ES-I3 (cell line): ENCODE results near the gene TRMU.
A peak's percentile ranks its signal among the peaks of the same experiment; 100 is the strongest.

Source experiments
- H3K36me3 ChIP-seq: 2 replicates; pipeline ENCODE4 v1.6.1; 2013; ENCODE audit warnings: mild to moderate bottlenecking, low read length, control low read depth, moderate library complexity; ENCODE audit not compliant: insufficient read depth
- H3K4me1 ChIP-seq: 2 replicates; pipeline ENCODE4 v1.6.1; 2013; ENCODE audit warnings: mild to moderate bottlenecking, control low read depth, low read length; ENCODE audit not compliant: insufficient read depth
- H3K9ac ChIP-seq: 2 replicates; pipeline ENCODE4 v1.6.1; 2013; ENCODE audit warnings: low read depth, mild to moderate bottlenecking, low read length, moderate library complexity
- H3K9me3 ChIP-seq: 2 replicates; pipeline ENCODE4 v1.6.1; 2013; ENCODE audit warnings: mild to moderate bottlenecking, low read length, moderate library complexity; ENCODE audit not compliant: control insufficient read depth, insufficient read depth

TRMU gene

GRCh38 chr22:46318576-46318975 is 16.9 kb upstream of the TRMU start:
- Histone ChIP-seq H3K9ac (no peak overlapping the region), H3K4me1 (no peaks in the 10 kb centered on the region), H3K9me3 (no peaks in the 10 kb centered on the region), H3K36me3 (peaks cover 8% of the 10 kb centered on the region)

- no peak overlapping the region for H3K9ac ChIP-seq
- no peaks in the 10 kb centered on the region for H3K4me1 ChIP-seq
- H3K36me3 ChIP-seq: peaks cover 11% of the 10 kb centered on the region
- H3K9me3 ChIP-seq: no peaks in the 10 kb centered on the region
Observed at GRCh38 chr22:46319319-46319718, 16.2 kb upstream of the TRMU start.

DNA sequence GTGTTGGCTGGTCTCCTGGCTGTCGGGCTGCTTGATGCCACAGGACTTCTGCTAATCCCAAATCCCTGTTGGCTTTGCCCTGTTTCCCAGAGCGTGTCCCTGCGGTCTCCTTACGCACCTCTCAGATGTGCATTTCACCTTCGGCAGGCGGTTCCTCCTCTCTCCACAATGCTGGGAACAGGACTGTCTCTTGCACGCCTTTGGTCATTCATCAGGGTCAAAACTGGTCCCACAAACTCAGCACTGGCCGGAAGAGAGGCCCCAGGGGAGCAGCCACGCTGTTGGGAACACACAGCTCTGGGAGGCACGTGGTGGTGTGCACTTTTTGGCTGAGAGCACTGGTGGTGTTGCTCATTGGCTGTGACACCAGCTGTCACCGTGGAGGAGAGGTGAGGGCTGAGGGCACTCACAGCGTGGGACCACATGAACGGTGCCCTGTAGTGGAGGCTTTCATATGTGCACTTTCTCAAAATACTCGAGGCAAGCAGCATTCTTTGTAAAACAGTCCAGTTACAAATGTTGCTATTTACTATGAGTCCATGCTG is 15.3 kb upstream of the TRMU start:
- Histone ChIP-seq H3K36me3 (peaks cover 11% of the 10 kb centered on the region), H3K4me1 (no peaks in the 10 kb centered on the region), H3K9me3 (no peaks in the 10 kb centered on the region), H3K9ac (no peak overlapping the region)

DNA sequence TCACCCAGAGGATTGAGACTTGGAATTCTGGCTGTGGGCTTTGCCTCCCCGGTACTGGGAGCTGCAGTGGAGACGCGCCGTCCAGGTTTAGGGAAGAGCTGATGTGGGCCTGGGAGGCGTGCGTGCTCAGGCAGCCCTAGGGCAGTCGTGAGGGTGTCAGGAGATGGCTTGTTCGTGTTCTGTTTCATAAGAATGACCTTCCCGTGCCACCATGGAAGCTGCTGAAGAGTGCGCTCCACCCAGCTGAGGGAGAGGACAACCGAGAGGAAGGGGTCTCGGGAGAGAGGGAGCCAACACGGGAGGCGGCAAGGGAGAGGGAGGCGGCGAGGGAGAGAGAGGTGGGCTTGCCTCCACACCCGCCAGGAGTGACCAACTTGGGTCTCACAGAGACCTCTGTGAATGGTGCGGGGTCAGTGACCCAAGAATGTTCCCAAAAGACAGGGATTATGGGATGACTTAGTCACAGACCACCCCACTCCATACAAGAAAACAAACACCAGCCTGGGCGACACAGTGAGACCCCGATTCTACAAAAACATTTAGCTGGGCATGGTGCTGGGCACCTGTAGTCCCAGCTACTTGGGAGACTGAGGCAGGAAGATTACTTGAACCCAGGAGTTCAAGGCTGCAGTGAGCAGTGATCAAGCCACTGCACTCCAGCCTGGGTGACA is 14.7 kb upstream of the TRMU start:
- Histone ChIP-seq H3K4me1 (no peaks in the 10 kb centered on the region), H3K36me3 (peaks cover 15% of the 10 kb centered on the region), H3K9me3 (no peaks in the 10 kb centered on the region), H3K9ac (no peak overlapping the region)

DNA sequence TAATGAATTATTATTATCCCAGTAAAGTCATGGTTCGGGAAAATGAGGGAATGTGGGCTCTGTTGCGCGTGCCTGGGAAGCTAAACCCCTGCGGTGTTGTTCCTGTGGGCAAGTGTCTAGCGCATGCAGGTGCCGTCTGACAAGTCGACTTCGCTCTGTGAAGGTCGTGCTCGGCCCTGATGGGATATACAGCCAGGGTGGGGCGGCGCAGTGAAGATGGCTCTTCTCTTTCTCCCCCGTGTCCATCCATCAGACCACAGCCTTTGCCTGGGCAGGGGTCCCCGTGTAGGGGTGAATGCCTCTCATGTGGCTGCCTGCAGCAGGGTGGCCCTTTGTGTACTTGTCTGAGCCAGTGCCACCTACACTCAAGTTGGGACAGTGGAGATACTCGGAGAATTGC is 12.8 kb upstream of the TRMU start:
- Histone ChIP-seq H3K9me3 (no peaks in the 10 kb centered on the region), H3K9ac (no peak overlapping the region), H3K4me1 (no peaks in the 10 kb centered on the region), H3K36me3 (peaks cover 18% of the 10 kb centered on the region)

GRCh38 chr22:46323162-46323561 is 12.4 kb upstream of the TRMU start:
- peaks cover 18% of the 10 kb centered on the region for H3K36me3 ChIP-seq
- no peaks in the 10 kb centered on the region for H3K4me1 ChIP-seq
- no peaks in the 10 kb centered on the region for H3K9me3 ChIP-seq
- no peak overlapping the region for H3K9ac ChIP-seq

DNA sequence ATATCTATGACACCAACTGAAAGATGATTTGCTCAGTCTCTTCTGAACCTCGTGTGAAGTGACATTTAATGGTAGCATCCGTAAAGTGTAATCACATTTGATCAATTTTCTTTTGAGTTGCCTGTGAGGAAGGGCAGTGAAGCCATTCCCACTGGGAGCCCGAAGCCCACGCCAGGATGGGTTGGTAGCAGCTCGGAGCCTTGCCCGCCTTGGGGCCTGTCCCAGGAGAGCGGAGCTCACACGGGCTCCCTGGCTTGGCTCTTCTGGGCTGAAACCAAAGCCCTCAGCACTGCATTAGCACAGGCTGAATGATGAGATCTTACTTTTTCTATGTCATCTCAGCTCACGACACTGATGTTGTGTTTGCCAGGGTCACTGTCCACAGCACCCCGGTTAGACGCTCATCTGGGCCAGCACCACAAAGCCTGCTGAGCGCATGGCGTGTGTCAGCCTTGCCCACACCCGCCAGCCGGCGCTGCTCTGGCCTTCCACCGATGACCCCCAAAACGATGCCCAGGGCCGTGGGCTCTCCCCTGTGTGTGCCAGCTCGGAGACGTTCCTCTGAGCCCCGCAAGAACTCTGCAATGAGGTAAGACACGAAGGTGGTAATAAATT is 9.3 kb upstream of the TRMU start:
- Histone ChIP-seq H3K4me1 (no peaks in the 10 kb centered on the region), H3K36me3 (peaks cover 27% of the 10 kb centered on the region), H3K9ac (no peak overlapping the region), H3K9me3 (no peaks in the 10 kb centered on the region)

DNA sequence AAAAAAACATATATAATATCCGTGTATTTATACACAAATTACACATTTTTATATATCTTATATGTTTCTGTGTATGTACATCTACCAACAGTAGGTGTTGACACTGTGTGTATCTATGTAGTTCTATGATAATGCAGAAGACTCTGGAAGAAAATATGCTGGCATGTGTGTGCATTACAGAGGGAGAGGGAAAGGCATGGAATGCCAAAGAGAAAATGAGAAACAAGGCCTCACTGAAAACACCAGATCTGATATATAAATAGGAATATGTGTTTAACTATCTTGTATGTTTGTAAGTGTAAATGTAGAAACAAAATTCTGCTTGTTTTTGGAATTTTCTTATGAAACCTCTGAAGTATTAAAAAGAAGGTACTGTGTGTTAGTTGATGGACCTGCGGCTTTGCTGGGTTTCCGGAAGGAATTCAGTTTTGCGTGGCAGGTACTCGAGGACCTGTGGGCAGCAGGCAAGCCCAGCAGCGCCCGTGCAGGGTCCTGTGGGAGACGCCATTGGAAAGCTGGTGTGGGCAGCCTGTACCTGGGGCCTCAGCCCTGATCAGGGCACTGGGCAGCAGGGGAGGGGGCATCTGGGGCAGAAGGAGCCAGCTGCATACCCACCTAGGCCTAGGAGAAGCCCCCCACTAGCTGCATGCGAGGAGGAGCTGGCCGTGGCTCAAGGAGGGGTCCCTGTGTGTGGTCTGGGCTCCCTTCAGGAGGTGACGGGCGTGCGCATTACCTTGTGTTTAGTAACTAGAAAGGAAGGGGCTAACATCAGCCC is 7.6 kb upstream of the TRMU start:
- no peaks in the 10 kb centered on the region for H3K9me3 ChIP-seq
- H3K36me3 ChIP-seq: peaks cover 27% of the 10 kb centered on the region
- no peak overlapping the region for H3K9ac ChIP-seq
- no peaks in the 10 kb centered on the region for H3K4me1 ChIP-seq

DNA sequence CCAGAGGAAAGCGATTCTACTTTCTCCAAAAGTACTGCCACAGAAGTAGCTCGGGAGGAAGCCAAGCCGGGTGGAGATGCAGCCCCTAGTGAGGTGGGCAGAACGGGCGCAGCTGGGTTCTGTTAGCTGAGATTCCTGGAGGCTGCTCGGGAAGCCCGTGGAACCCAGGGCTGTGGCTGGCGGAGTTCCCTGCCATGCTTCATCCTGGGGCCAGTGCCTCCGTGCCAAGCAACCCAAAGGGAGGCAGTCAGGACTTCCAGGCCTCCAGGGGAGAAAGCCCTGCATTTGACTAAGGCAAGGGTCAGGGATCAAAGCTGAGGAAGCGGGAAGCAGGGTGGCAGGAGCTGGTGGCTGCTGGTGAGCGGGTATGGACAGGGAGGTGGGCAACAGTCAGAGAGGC is 6.7 kb upstream of the TRMU start:
- Histone ChIP-seq H3K9ac (no peak overlapping the region), H3K36me3 (peaks cover 27% of the 10 kb centered on the region), H3K9me3 (no peaks in the 10 kb centered on the region)

DNA sequence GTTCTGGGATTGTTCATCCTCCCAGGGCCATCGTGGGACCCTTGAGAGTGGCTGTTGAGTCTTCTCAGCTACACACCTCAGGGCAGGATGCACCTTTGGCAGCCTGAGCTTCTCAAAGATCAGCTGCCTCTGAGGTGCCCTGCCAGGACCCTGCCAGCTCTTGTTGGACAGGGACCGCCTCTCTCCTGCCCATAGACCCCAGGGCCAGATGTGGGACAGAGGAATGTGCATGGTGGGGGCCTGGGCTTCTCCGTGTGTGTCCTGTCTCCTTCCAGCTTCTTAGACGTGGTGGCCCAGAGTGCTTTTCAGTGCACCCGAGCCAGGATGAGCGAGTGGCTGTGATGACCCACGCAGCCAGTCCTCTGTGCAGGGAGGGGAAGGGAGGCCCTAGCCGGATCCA is 5.9 kb upstream of the TRMU start:
- Histone ChIP-seq H3K9me3 (no peaks in the 10 kb centered on the region), H3K36me3 (peaks cover 23% of the 10 kb centered on the region), H3K9ac (no peak overlapping the region), H3K4me1 (no peaks in the 10 kb centered on the region)

More for the DNA sequence above, 6.7 kb upstream of the TRMU start:
- no peaks in the 10 kb centered on the region for H3K4me1 ChIP-seq

GRCh38 chr22:46330426-46330825 is 5.1 kb upstream of the TRMU start:
- no peaks in the 10 kb centered on the region for H3K9me3 ChIP-seq
- no peaks in the 10 kb centered on the region for H3K4me1 ChIP-seq
- H3K36me3 ChIP-seq: peaks cover 23% of the 10 kb centered on the region
- H3K9ac ChIP-seq: no peak overlapping the region

GRCh38 chr22:46331496-46331895 is 4.0 kb upstream of the TRMU start:
- Histone ChIP-seq H3K9me3 (no peaks in the 10 kb centered on the region), H3K4me1 (no peaks in the 10 kb centered on the region), H3K9ac (no peak overlapping the region), H3K36me3 (peaks cover 13% of the 10 kb centered on the region)

DNA sequence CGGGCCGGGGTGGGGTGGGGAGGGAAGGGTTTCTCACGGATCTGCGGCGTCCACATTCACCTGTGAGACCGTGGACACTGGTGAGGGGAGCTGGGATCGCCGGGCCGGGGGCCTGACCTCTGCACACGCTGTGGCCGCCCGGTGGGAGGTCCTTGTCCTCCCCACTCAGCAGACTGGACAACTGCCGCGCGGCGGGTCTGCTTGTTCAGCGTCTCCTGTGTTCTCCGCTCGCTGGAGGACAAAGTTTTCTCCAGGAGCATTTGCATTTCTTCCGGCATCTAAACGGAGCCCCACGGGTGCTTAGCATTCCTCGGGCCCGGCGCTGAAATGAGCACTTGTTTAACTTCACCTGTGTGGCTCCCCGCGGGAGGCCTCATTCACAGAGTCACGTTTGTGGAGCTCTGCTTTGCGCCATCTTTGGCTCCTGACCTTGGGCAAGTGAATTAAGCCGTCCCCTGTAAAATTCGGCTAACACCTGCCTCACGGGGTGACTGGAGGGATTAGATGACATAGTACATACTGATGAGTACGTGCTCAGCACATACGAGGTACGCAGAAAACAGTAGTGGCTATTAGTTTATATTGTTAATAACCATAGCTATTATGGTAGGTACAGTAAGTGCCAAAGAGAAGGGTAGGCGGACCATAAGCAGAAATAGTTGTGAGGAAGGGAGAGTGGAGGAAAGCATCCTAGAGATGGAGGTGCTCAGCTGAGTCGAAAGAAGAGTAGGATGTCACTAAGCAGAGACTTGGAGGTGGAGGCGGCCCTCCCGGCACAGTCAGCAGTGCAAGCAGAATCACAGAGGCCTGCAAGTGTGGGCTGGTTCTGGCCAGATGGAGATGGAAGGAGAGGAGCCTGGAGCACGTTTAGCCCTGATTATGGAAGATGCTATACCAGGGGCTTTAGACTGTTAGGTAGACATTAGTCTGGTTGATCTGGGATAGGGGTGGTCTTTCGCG is 885 bp downstream of the TRMU start:
- Histone ChIP-seq H3K4me1 (no peaks in the 10 kb centered on the region; the same call in 1 of the 2 replicates), H3K9me3 (no peaks in the 10 kb centered on the region), H3K36me3 (peaks cover 13% of the 10 kb centered on the region), H3K9ac (peak overlapping the region; percentile 96)

DNA sequence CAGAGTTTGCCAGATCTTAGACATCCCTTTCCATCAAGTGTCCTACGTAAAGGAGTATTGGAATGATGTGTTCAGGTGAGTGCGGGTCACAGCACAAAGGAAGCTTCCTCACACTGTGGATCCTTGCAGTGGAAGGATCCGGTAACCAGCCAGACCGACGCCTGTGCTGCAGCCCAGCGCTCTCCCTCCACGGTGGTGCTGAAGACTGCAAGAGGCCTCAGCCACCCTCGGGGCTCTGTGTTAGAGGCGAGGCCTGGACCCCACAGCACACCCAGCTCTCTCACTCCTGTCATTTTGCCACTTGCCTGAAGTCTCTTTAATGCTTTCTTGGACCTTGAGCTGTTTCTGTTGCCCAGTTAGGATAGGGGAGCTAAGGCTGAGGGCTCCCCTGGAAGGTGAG is 2.4 kb downstream of the TRMU start:
- H3K9me3 ChIP-seq: no peaks in the 10 kb centered on the region
- H3K36me3 ChIP-seq: peaks cover 19% of the 10 kb centered on the region
- H3K9ac ChIP-seq: no peak overlapping the region
- no peaks in the 10 kb centered on the region; the same call in 1 of the 2 replicates for H3K4me1 ChIP-seq
